Kidney capillary endothelial cell (primary cell): ENCODE results near the gene TLK1.
"Not testable (repeated sequence)": the region's sequence is repeated elsewhere in the genome, so short reads cannot be mapped to it uniquely, and the experiment has no call there.

Experiments used
- DNase-seq: peaks from one replicate; pipeline ENCODE4 v3.0.0-alpha.2; 2018; ENCODE audit warnings: low spot score

The TLK1 gene

DNA sequence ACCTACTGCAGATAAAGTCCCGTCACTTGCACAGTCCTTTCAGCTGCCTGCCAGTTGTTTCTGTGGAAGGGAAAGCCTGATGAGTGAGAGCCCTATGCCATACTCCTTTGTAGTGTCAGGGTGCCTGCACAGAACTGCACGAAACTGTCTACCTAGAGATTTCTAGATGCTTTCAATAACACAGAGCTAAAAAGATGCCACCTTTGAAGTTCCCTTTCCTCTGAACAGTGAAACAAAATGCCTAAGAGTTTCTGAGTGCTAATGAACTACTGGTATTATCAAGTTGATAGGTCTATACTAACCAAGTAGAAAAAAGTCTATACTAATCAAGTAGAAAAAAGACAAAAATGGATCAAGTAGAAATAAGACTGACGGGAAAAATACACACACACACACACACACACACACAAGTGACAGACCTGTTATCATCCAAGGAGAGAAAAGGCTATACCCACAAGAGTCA lies 79.0 kb downstream of the TLK1 start:
- no peak for DNase-seq

GRCh38 chr2:171080607-171081006 lies 80.1 kb downstream of the TLK1 start:
- no peak for DNase-seq

DNA sequence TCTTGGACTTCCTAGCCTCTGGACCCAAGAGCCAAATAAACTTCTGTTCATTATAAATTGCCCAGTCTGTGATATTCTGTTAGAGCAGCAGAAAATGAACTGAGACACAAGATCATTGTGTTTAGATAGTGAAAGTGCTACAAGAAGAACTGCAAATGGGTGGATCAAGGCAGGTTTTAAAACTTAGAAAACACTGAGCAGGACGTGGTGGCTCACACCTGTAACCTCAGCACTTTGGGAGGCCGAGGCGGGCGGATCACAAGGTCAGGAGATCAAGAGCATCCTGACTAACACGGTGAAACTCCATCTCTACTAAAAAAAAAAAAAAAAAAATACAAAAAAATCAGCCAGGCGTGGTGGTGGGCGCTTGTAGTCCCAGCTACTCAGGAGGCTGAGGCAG lies 84.3 kb downstream of the TLK1 start:
- not testable (repeated sequence) for DNase-seq

- no peak for DNase-seq
Measured at GRCh38 chr2:171072164-171072563, 88.5 kb downstream of the TLK1 start.

- DNase-seq: no peak
Measured at GRCh38 chr2:171069286-171069956, 91.3 kb downstream of the TLK1 start.

GRCh38 chr2:171066110-171066509 lies 94.6 kb downstream of the TLK1 start:
- no peak for DNase-seq

- no peak for DNase-seq
Measured at GRCh38 chr2:171057575-171057974, 103.1 kb downstream of the TLK1 start.

GRCh38 chr2:171056307-171056706 lies 104.4 kb downstream of the TLK1 start:
- no peak for DNase-seq

DNA sequence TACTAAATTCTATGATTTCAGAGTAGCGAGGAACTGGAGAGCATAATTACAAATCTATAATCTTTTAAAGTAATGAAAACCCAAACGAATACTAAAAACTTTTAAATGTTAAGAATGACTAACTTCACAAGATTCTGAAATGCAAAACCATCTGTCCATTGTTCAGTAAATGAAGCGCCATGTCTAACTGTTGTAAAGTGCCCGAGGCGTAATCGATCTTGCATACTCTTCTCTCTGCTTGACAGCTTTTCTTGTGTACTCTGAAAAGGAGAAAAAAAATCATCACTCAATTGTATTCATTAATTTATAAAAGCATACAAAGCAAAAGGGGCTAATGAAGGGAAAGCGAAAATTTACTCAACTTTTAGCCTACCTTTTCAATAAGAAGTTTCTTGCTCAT lies 111.0 kb downstream of the TLK1 start:
- no peak for DNase-seq

- DNase-seq: no peak
Measured at GRCh38 chr2:171046048-171046560, 114.6 kb downstream of the TLK1 start.

DNA sequence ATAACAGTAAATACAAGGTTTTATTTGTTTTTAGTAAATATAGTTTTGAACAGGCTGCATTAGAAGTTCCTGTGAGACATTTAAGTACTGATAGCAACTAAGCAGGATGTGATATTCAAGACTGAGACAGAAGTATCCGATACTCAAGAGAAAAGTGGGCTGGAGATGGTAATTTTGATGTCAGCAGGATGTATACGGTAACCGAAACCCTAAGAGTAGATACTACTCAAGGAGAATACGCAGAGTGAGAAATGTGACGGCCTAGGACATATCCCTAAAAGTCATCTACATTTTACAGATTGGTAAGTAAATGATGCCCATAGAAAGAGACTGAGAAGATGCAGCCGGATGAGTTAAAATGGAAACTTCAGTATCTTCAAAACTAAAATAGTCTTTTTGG lies 116.3 kb downstream of the TLK1 start:
- DNase-seq: no peak

- no peak for DNase-seq
Measured at GRCh38 chr2:171042253-171042969, 118.3 kb downstream of the TLK1 start.

DNA sequence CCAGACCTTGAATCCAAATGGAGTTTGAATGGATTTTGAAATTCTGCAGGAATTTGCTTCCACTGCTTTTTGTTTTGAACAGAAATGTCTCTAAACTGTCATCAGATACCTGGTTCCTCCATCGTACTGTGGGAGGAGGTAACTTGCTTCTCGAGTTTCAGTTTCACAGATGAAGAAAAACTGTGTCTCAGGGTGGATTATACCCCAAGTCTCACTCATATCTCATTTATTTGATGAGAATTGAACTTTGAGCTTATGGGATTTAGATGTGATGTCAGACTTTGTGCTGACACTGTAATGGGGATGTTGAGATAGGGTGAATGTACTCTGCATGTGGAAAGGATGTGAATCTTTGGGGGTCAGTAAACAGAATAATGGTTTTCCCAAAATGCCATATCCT lies 124.2 kb downstream of the TLK1 start:
- DNase-seq: no peak

- no peak for DNase-seq
Measured at GRCh38 chr2:171034315-171034714, 126.4 kb downstream of the TLK1 start.

- no peak for DNase-seq
Measured at GRCh38 chr2:171025214-171025613, 135.5 kb downstream of the TLK1 start.

DNA sequence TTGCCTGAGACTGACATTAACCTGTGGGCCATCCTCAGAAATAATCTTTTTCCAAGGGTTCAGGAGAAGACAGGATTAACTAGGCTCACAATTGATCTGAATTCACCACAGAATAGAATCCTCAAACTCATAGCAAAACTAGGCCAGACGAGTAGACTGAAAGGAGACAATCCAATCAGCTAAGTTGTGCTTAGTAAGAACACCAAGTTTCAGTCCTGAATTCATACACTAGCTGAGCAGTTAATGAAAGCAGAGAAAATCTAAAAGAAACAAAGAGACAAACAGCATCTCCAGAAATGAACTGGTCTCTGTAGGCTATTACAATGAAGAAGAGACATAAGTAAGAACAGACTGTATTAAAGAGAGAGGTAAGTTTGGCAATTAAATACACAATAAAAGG lies 142.2 kb downstream of the TLK1 start:
- no peak for DNase-seq

GRCh38 chr2:171016125-171016524 lies 144.6 kb downstream of the TLK1 start:
- DNase-seq: no peak

DNA sequence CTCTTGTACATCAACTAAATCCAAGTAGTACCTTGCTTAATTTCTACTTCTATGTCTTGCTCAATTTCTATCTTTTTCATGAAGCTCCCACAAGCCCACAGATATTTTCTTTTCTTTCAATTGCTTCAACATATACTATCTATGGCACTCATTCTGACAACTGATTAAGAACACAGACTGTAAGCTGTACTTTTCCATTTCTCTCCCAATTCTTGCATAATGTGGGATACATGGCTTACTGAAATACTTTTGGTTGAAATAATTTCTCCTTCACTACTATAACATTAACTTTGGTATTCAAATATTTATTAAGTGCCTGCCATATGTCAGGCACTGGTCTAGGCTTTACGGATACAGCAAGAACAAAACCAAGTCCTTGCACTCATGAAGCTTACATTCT lies 146.8 kb downstream of the TLK1 start:
- DNase-seq: no peak

DNA sequence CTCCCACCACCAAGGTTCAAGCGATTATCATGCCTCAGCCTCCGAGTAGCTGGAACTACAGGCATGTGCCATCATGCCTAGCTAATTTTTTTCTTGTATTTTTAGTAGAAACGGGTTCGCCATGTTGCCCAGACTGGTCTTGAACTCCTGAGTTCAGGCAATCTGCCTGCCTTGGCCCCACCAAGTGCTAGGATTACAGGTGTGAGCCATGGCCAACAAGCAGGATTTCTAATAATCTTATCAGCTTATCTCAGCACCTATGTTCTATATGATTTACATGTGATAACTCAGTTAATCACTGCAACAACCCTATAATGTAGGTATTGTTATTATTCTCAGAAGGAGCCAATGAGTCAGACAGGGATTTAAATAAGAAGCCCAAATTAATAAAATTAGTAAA lies 151.3 kb downstream of the TLK1 start:
- no peak for DNase-seq

GRCh38 chr2:171008550-171009205 lies 152.0 kb downstream of the TLK1 start:
- DNase-seq: no peak

- no peak for DNase-seq
Measured at GRCh38 chr2:171004833-171005232, 155.9 kb downstream of the TLK1 start.

- DNase-seq: no peak
Measured at GRCh38 chr2:171004363-171004762, 156.3 kb downstream of the TLK1 start.

- no peak for DNase-seq
Measured at GRCh38 chr2:170999654-171000053, 161.0 kb downstream of the TLK1 start.
